Suppressor macrophage treated with lipopolysaccharide for 1 hour (primary cell): ENCODE measurements around the gene CCDC154.
A peak's percentile ranks its signal among the peaks of the same experiment; 100 is the strongest.

ENCODE experiments used
- DNase-seq, 3 donors: peaks; one replicate each; pipeline ENCODE4 v3.0.0-alpha.2; 2020 to 2022

CCDC154 gene

DNA sequence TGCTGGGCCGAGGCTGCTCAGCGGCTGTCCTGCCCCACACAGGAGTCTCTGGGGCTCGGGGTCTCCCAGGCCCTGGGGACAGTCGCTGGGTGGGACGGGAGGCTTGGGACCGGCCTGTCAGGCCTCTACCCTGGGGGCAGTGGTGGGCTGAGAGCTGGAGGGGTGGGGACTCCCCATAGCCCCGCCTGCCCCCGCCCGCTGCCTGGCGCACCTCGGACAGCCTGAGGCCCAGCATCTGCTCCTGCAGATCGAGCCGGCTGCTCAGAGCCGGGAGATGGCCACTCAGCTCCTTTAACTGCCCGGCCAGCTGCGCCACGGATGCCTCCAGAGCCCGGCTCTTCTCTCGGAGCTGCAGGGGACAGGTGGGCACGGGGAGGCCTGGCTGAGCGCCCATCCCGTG lies 6.8 kb downstream of the CCDC154 start:
- DNase-seq: no peak

DNA sequence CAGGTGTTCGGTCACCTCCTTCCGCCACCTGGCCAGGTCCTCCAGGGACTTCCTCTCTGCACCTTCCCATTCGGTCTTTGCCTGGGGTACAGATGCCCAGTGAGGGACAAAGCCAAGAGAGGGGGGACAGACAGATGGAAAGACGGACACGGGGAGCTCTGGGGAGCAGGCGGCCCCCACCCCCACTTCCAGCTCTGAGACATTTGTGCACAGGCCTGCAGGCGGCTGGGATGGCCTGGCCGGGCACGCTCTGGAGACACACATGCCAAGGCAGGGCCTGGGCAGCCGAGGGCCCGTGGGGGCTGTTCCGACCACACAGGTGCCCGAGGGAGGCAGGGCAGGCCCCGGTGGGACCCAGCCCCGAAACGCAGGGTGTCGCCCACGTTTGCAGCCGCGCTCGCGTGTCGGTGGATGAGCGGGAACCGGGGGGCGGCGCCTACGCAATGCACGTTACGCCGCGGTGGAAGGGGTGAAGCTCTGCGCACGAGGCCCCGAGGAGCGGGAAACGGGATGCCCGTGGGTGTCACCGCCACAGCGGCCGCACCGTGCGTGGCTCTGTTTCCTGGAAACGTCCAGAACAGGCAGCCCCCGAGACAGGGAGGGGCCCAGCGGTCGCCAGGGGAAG lies 7.5 kb downstream of the CCDC154 start:
- DNase-seq: no peak

DNA sequence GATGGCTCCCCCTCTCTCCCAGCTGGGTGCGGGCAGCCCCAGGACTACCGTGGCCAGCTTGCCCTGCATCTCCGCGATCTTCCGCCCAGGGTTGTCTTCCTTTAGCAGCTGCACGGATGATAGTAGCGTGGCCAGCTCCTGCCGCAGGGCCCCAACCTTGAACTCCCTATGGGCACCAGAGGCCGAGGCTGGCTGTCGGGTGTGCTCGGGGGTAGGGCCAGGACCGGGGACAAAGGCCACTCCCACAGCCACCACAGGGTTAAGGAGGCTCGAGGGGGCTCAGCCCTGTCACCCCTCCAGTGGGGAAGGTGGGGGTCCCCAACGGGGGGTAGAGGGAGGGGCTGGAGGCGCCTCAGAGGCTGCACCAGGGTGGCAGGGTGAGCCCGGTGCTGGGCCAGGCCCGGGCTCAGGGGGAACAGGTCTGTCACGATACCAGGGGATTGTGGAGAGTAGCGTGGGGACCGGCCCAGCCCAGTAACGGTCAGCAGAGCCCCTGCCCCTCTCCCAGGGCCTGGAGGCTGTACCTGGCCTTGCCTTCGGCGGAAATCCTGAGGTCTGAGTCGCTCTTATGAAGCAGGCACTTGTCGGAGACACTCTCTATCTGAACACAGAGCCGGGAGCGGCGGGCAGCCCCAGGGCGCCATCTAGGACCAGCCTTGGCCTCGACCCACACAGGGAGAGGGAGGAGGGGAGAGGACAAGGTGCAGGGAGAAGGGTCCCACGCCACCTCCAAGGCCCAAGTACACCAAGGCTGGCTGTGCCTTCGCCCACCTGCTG lies 8.2 kb downstream of the CCDC154 start:
- no peak for DNase-seq

DNA sequence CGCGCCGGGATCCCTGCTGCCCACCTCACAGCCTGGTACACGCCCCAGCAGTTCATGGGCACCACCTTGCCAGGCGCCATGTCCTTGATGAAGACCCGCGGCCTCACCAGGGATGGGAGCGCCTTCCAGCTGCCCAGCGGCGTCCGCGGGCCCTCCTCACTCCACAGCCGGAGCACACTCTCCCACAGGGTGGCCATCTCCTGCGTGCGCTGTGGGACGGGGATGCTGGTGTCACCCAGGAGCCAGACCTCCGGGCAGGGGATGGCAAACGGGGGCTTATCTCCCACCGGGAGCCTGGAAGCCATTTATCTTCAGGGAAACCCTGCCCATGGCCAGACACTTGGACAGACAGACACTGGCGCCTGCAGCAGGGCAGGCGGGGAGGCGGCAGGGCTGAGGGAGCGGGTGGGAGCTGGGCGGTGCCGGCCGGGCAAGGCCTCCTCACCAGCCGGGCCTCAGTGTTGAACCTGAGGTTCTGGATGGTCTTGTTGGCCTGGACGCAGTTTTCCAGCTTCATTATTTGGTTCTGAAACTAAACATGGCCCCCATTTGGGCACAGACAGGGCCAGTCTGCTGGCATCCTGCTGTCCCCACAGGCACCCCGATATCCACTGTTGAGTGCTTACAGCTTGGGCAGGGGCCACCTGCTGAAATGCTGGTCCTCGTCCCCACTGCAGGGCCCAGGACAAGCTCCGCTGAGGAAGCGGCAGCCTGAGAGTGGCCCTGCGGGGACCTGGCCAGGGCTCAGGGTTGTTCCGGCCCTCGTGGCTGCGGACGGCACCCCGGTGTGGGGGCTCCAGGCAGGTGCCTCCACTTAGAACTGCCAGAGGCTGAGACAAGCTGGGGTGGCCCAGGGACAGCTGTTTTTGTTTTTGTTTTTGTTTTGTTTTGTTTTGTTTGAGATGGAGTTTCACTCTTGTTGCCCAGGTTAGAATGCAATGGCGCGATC lies 9.4 kb downstream of the CCDC154 start:
- no peak for DNase-seq

DNA sequence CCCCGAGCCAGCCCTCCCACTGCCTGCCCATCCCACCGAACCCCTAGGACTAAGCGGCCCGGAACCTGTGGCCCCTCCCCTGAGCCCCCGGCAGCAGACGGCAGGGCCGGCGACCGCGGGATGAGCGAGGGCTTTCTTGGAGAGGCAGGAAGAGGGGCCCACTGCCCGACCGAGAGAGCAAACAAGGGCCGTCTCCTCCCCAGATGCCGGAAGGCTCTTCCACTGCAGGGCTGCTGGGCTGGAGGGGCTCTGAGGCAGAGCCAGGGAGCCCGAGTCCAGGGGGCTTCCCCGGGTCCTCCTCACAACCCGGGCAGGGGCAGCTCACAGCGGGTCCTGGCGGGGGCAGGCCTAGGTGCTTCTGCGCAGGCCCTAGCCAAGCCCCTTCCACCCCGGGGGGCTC lies 10.6 kb downstream of the CCDC154 start:
- DNase-seq: no peak

DNA sequence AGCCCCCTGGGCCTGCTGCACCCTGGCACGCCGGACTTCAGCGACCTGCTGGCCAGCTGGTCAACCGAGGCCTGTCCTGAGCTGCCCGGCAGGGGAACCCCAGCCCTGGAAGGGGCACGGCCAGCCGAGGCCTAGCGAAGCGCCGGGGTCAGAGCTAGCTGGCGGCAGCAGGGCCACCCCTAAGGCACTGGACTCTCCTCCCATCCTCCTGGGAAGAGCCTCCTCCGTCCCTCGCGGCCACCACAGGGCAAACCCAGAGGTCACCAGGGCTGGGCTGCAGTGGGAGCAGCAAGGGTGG lies 11.1 kb downstream of the CCDC154 start:
- no peak for DNase-seq

DNA sequence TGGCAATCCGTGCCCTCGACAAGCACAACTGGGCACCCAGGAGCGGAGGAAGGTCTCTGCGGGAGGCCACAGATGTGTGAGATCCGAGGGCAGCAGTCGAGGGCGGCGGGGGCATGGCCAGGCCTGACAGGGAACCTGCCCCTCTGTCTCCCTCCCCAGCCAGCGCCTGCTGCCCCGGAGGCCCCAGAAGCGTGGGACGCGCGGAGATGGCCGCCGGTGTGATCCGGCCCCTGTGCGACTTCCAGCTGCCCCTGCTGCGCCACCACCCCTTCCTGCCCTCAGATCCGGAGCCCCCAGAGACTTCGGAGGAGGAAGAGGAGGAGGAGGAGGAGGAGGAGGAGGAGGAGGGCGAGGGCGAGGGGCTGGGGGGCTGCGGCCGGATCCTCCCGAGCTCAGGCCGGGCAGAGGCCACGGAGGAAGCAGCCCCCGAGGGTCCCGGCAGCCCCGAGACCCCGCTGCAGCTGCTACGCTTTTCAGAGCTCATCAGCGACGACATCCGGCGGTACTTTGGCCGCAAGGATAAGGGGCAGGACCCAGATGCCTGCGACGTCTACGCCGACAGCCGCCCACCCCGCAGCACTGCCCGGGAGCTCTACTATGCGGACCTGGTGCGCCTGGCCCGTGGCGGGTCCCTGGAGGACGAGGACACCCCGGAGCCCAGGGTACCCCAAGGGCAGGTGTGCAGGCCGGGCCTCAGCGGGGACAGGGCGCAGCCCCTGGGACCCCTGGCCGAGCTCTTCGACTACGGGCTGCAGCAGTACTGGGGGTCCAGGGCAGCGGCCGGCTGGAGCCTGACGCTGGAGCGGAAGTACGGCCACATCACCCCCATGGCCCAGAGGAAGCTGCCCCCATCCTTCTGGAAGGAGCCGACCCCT lies 11.7 kb downstream of the CCDC154 start:
- DNase-seq: no peak

DNA sequence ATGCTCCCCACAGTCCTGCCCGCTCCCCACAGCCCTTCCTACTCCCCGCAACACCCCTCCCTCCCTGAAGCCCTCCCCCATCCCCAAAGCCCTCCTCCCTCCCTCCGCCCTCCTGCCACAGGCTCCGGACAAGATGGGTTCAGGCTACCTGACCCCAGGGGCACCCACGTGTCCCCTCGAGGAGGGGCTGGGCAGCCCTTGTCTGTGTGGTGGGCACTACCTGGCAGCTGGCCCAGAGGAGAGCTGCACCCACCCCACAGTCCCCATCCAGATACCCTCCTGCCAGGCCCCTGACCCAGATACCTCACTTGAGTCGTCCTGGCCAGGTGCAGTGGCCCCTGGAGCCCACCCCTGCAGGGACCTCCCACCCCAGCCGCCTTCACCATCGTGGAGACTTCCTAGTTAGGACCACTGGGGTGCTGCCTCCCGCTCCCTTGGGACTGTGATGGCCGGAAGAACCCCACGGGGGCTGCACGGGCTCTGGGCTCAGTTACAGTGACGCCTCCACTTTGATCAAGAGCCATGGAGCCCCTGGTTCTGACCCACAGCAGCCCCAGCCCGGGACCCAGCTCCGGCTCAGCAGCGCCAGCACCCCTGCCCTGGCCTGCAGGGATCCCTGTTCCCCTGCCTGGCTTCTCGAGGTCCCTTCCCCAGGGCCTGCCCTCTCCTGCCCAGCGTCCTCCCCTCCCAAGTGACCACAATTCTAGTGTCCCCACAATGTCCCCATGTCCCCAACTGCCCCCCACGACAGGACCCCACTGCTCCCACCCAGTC lies 12.7 kb downstream of the CCDC154 start:
- no peak for DNase-seq

DNA sequence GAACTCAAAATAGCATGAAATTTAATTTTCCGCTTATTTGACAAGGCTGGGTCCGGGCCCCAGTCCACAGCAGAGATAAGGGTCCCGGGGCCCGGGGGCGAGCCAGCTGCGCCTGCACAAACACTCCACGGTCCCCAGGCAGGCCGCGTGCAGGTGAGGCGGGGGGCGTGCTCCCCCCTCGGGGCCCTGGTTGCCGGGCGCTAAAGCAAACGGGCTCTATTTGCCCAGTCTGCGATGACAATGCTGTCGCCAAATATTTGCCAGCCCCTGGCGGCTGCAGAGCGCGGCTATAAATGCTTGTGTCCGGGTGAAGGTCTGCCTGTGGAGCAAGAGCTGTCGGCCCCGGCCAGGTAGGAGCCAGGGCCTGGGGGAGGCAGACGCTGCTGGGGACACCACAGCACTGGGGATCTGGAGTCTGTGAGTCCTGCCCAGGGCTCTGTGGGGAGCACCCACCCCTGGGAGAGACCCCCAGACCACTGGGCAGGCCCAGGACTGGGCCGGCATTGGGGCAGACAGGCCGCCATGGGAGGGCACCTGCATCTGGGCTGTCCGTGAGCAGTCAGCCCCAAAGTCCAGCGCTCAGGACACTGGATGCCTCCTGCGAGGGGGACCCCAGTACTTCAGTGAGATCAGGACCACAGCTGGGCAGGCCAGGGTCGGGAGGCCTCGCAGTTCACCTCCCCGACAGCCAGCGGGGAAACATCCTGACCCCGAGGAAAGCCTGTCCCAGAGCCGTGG lies 13.4 kb downstream of the CCDC154 start, which contains the start of gene PERCC1:
Gene PERCC1 (plus strand): TSS at position 320 of the 738 bp plus-strand sequence. CDS start 1,516 bp downstream, outside the sequence.
- no peak for DNase-seq

DNA sequence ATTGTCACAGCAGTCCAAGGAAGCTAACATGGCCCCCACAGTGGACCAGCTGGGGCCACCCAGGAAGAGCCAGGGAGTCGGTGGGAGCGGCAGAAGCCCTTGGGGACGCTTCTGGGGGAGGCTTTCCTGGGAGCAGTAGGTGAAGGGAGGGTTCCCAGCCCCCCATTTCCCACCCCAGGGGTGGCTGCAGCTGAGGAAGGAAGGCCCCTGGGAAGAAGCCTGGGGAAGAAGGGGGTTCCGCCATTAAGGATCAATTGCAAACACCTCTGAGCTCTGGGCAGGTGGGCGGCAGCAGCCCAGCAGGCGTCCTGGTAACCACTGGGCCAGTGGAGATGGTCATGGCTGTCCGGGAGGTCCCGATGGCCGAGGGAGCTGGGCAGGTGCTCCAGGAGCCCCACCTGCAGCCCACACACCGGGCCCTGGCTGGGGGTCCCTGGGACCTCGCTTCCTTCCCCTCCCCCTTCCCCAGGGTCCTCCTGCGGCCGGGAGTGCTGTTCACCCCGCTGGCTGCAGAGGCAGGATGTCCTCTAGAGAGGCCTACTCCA lies 14.1 kb downstream of the CCDC154 start:
- no peak for DNase-seq

DNA sequence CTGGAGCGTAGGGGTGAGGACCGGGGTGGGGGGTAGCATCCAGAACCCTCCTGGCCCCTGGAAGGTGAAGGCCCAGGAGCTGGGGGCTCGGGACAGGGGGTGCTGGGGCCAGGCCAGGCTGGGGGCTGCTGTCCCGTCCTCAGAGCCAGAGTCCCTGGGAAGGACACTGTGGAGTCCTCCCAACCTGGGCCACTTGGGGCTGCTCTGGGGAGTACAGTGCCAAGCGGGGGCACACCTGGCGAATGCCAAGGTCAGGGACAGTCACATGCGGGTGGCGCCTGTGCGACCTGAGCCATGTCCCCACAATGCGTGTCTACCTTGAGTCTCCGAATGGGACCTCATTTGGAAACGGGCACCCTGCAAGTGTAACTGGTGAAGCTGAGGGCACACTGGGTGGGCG lies 14.7 kb downstream of the CCDC154 start:
- DNase-seq: no peak

DNA sequence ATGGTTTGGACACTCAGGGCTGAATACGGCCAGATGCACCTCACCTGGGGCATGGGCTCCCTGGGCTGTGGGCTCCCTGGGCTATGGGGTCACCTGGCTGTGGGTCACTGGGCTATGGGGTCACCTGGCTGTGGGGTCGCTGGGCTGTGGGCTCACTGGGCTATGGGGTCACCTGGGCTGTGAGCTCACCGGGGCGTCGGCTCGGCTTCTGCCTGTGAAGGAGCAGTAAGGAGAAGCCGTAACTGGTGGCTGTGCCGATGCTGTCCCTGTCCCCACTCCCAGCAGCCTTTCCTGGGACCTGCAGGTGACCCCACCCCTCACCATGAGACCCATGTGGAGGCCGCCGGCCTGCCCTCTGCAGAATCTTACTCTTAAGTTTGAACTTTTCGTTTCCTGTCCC lies 15.3 kb downstream of the CCDC154 start:
- no peak for DNase-seq

DNA sequence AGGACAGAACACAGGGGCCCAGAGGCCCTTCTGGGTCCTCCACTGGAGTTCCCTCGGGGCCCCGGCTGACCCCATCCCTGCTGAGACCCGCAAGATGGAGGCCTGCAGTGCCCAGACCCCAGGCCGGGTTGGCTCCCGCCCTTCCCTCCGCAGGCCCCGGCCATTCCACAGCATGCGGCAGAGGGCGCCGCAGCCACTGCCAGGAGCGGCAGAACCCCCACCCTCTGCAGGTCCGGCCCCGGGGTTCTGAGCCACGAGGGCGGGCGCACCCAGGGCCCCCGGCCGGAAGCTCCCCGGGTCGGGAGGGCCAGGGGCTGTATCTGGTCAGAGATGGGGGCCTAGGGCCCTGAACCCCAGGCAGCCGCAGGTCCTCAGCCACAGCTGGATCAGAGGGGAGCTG lies 15.8 kb downstream of the CCDC154 start:
- peak; percentile 50 to 72 (median 67) for DNase-seq

DNA sequence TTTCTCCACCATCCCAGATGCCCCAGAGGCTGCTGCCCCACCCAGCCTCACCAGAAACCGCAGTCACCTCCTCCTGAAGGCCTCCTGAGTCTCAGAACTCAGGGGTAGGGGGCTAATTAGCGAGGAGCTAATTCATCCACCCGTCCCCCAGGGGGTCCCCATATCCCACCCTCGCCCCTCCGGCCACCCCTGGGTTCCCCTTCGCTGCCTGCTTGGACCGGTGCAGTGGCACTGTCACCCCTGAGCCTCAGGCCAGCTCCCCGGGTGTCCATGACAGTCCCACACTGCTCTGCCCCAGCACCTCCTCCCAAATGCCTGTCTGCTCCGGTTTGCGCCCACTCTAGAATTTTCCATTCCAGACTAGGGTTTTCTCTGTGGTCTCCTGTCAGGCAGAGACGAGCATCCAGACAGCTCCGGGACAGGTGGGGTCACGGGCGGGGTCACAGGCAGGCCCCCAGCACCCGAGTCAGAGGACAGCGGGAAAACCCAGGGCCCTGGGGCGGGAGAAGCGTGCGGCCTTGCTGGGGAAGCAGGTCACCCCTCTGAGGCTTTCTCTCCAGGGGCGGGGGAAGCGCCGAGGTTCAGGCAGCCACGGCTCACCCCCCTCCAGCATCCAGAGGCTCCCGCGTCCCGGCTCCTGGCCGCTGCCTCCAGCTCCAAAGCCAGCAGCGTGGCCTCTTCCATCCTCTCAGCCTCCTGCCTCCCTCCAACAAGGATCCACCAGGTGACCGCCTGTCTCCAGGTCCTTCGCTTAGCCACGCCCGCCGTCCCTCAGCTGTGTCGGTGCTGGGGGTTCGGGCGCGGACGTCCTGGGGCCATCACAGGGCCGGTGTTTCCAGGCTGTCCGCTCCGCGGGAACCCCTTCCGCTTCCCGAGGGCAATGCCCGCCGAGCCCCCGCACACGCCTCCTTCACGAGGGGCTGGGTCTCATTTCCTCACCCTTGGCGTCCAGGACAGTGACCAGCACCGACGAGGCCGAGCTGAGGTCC lies 16.6 kb downstream of the CCDC154 start:
- no peak for DNase-seq

DNA sequence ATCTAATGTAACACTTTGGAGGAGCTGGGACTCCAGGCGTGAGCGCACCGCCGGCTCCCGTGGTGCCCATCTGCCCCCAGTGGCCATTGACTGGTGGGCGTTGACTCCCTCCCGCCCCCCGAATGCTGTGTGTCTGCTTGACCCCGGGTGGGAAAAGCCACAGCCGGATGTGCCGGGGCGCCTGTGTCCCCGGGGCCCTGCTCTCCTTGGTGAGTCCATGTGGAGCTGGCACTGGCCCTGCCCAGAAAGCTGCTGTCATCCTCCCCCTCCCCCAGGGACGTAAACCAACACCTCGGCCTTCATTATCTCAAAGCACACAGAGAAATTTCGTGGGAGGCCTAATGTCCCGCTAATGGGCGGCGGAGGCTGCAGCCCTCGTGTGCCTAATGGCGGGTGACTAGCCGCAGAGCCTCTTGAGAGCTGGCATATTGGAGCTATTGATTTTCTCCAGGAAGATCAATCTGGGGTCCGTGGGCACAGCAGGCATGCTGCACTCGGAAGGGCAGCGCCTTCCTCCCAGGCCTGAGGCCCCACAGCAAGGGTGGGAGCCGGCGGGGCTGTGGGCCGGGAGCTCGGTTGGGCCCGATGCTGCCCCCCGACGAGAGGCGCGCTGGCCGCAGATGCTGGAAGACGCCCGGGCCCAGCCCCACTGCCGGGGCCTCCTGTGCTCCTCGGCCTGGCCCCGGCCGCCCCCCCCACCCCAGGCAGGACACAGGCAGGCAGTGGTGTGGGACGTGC lies 17.5 kb downstream of the CCDC154 start:
- DNase-seq: no peak

DNA sequence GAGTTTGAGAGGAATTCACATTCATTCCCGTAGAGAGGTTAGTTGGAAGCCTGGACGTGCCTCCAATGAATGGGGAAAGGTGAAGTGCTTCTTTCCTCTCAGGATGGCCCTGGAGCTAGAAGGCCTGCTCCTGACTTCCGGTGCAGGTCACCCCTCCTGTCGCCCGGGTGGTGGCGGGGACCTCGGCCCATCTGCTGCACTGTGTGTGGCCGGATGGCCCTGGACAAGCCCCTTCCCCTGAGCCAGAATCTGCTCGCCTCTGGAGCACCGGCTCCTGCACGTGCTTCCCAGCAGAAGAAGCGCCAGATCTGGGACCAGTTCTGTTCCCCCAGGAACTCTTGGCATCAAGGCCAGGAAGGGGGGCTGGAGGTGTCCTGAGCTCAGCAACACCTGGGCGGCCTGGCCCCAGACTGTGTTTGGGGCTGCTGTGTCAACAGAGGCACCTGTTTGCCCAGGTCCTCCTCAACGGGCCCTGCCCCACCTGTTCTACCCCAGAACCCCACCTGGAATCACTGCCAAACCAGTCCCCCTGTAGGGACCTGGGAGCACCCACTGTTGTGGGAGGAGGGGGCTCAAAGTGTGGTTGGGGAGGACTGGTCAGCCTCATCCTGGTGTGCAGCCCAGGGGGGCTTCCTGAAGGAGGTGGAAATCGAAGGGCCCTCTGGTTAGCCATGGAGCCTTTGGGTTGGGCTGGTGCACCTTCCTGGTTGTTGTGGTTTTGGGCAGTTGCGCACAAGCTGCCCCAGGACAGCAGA lies 18.6 kb downstream of the CCDC154 start:
- no peak for DNase-seq

DNA sequence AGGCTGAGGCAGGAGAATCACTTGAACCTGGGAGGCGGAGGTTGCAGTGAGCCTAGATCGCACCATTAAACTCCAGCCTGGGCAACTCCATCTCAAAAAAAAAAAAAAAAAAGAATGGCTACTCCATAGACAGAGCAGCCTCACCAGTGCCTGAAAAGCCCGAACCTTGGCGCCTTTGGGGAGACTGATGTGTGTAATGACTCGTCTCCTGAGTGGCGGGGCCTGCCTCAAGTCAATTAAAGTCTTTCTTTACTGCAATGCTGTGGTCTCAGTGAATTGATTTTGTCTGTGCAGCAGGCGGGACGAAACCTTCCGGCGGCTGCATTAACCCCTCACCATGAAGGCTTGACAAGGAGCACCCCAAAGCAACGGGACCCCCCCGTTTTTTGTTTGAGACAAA lies 20.3 kb downstream of the CCDC154 start:
- DNase-seq: no peak

DNA sequence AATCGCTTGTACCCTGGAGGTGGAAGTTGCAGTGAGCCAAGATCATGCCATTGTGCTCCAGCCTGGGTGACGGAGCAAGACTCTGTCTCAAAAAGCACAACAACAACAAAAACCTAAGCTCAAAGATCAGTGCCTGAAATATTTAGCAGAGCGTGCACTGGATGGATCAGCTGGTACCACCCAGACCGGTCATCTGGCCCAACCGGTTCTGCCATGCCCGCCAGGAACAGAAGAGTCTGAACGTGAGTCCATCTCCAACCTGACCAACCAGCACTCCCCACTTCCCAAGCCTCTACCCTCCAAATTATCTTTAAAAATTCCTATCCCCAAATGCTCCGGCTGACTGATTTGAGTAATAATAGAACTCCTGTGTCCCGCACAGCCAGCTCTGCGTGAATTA lies 22.3 kb downstream of the CCDC154 start:
- no peak for DNase-seq
